H9 (cell line): ENCODE results near the gene PRR36. TPM values are rescaled to one million over a fixed set of nuclear protein-coding genes. Genes with fewer than 3 reads are reported as not detected.

Experiments used
- DNase-seq: peaks from one replicate; pipeline ENCODE4 v3.0.0-alpha.2; 2017
- H2AFZ ChIP-seq: one replicate; pipeline ENCODE4 v1.6.1; 2013; ENCODE audit warnings: mild to moderate bottlenecking, low read length, control low read depth, moderate library complexity
- H2AK5ac ChIP-seq: 2 replicates; pipeline ENCODE4 v1.6.1; 2013; ENCODE audit warnings: low read length, control low read depth, mixed read lengths; ENCODE audit not compliant: insufficient read length
- H2BK120ac ChIP-seq: one replicate; pipeline ENCODE4 v1.6.1; 2013; ENCODE audit warnings: low read depth, mild to moderate bottlenecking, low read length, control low read depth, inconsistent platforms; ENCODE audit not compliant: poor library complexity, severe bottlenecking
- H2BK12ac ChIP-seq: 2 replicates; pipeline ENCODE4 v1.6.1; 2013; ENCODE audit warnings: low read length, control low read depth, mixed read lengths, low read depth; ENCODE audit not compliant: insufficient read length
- H2BK15ac ChIP-seq: 2 replicates; pipeline ENCODE4 v1.6.1; 2013; ENCODE audit warnings: low read depth, low read length, control low read depth
- H2BK20ac ChIP-seq: one replicate; pipeline ENCODE4 v1.6.1; 2013; ENCODE audit warnings: low read depth, mild to moderate bottlenecking, low read length, control low read depth, inconsistent platforms; ENCODE audit not compliant: poor library complexity, severe bottlenecking
- H2BK5ac ChIP-seq: 2 replicates; pipeline ENCODE4 v1.6.1; 2013; ENCODE audit warnings: low read length, control low read depth, mixed read lengths; ENCODE audit not compliant: insufficient read length
- H3K14ac ChIP-seq: 2 replicates; pipeline ENCODE4 v1.6.1; 2013; ENCODE audit warnings: low read length, control low read depth; ENCODE audit not compliant: insufficient read depth
- H3K18ac ChIP-seq: 2 replicates; pipeline ENCODE4 v1.6.1; 2013; ENCODE audit warnings: low read depth, mild to moderate bottlenecking, mixed read lengths, low read length, control low read depth; ENCODE audit not compliant: insufficient read length
- H3K23ac ChIP-seq: 2 replicates; pipeline ENCODE4 v1.6.1; 2013; ENCODE audit warnings: low read length, control low read depth, mixed read lengths, low read depth; ENCODE audit not compliant: insufficient read length
- H3K23me2 ChIP-seq: 2 replicates; pipeline ENCODE4 v1.6.1; 2013; ENCODE audit warnings: low read depth, mild to moderate bottlenecking, mixed read lengths, low read length, control low read depth; ENCODE audit not compliant: insufficient read length, poor library complexity, severe bottlenecking
- H3K27ac ChIP-seq: 2 replicates; pipeline ENCODE4 v1.5.1; 2013; ENCODE audit warnings: low read length, control low read depth, mixed read lengths, low read depth; ENCODE audit not compliant: insufficient read length
- H3K27me3 ChIP-seq: 2 replicates; pipeline ENCODE4 v1.6.1; 2013; ENCODE audit warnings: low read length, control low read depth, inconsistent platforms; ENCODE audit not compliant: insufficient read depth
- H3K4ac ChIP-seq: 2 replicates; pipeline ENCODE4 v1.6.1; 2013; ENCODE audit warnings: low read depth, mild to moderate bottlenecking, control low read depth, inconsistent platforms, low read length, moderate library complexity
- H3K4me1 ChIP-seq: 2 replicates; pipeline ENCODE4 v1.6.1; 2013; ENCODE audit warnings: low read length, control low read depth, inconsistent platforms; ENCODE audit not compliant: insufficient read depth
- H3K4me2 ChIP-seq: 2 replicates; pipeline ENCODE4 v1.6.1; 2013; ENCODE audit warnings: low read length, control low read depth, mixed read lengths; ENCODE audit not compliant: insufficient read length, insufficient read depth
- H3K56ac ChIP-seq: 2 replicates; pipeline ENCODE4 v1.6.1; 2013; ENCODE audit warnings: low read depth, mild to moderate bottlenecking, mixed read lengths, low read length, control low read depth; ENCODE audit not compliant: insufficient read length
- H3K79me1 ChIP-seq: 2 replicates; pipeline ENCODE4 v1.6.1; 2013; ENCODE audit warnings: low read depth, mild to moderate bottlenecking, moderate library complexity, low read length, control low read depth, inconsistent platforms; ENCODE audit not compliant: insufficient read depth, poor library complexity, severe bottlenecking
- H3K79me2 ChIP-seq: 2 replicates; pipeline ENCODE4 v1.6.1; 2013; ENCODE audit warnings: low read length, control low read depth, inconsistent platforms; ENCODE audit not compliant: insufficient read depth
- H3K9ac ChIP-seq: 2 replicates; pipeline ENCODE4 v1.6.1; 2013; ENCODE audit warnings: low read length, control low read depth, mixed read lengths; ENCODE audit not compliant: insufficient read length; ENCODE audit errors: extremely low read depth
- H3K9me3 ChIP-seq: one replicate; pipeline ENCODE4 v1.6.1; 2013; ENCODE audit warnings: low read depth, low read length, inconsistent platforms; ENCODE audit not compliant: control insufficient read depth
- H3T11ph ChIP-seq: one replicate; pipeline ENCODE4 v1.6.1; 2013; ENCODE audit warnings: mild to moderate bottlenecking, low read length, control low read depth, inconsistent platforms
- H4K20me1 ChIP-seq: one replicate; pipeline ENCODE4 v1.6.1; 2013; ENCODE audit not compliant: control insufficient read depth, insufficient read length, insufficient read depth
- H4K5ac ChIP-seq: 2 replicates; pipeline ENCODE4 v1.6.1; 2013; ENCODE audit warnings: low read depth, mild to moderate bottlenecking, mixed read lengths, low read length, control low read depth; ENCODE audit not compliant: insufficient read length
- H4K8ac ChIP-seq: replicated peaks from 2 replicates; pipeline ENCODE4 v1.6.1; 2013; ENCODE audit warnings: low read length, control low read depth, mixed read lengths, low read depth; ENCODE audit not compliant: insufficient read length
- H4K91ac ChIP-seq: 2 replicates; pipeline ENCODE4 v1.6.1; 2013; ENCODE audit warnings: low read depth, mild to moderate bottlenecking, moderate library complexity, mixed read lengths, low read length, control low read depth; ENCODE audit not compliant: insufficient read length
- H3K27ac Mint-ChIP-seq, 3 experiments: 2 replicates in 2 of 3; 3 replicates in 1 of 3; pipeline ENCODE4 v1.8.0; 2020 to 2021; ENCODE audit warnings: mixed read lengths in 3 of 3, mild to moderate bottlenecking in 1 of 3, moderate library complexity in 1 of 3
- H3K27me3 Mint-ChIP-seq: 2 replicates; pipeline ENCODE4 v1.8.0; 2021; ENCODE audit warnings: low read depth, mild to moderate bottlenecking, moderate library complexity, mixed read lengths
- H3K36me3 Mint-ChIP-seq, 3 experiments: 2 replicates in 2 of 3; 3 replicates in 1 of 3; pipeline ENCODE4 v1.8.0; 2020 to 2021; ENCODE audit warnings: low read depth in 3 of 3, mixed read lengths in 3 of 3; ENCODE audit not compliant: insufficient read depth in 1 of 3
- H3K4me1 Mint-ChIP-seq, 2 experiments: 2 replicates each; pipeline ENCODE4 v1.8.0; 2020; ENCODE audit warnings: mixed read lengths in 2 of 2
- H3K4me3 Mint-ChIP-seq, 2 experiments: 2 replicates in 1 of 2; 3 replicates in 1 of 2; pipeline ENCODE4 v1.8.0; 2020 to 2021; ENCODE audit warnings: mild to moderate bottlenecking in 2 of 2, mixed read lengths in 2 of 2, moderate library complexity in 1 of 2
- H3K9me3 Mint-ChIP-seq, 2 experiments: 2 replicates in 1 of 2; 3 replicates in 1 of 2; pipeline ENCODE4 v1.8.0; 2020; ENCODE audit warnings: mild to moderate bottlenecking in 2 of 2, mixed read lengths in 2 of 2, moderate library complexity in 1 of 2
- CTCF ChIP-seq: fragments of 200-600 bp; sonication (generic); conservative IDR thresholded peaks from 3 replicates; pipeline ENCODE4 v1.8.0; 2021; ENCODE audit warnings: antibody characterized with exemption, mild to moderate bottlenecking
- WGBS: extraction: QIAGEN DNeasy Blood & Tissue Kit; methylation state at CpG from one replicate; pipeline ENCODE4 v1.1.7; 2013; ENCODE audit warnings: missing lambda C conversion rate, low lambda C conversion rate, mixed read lengths; ENCODE audit not compliant: insufficient read length; ENCODE audit errors: extremely low coverage; 5-methylcytosine and 5-hydroxymethylcytosine counted together
- total RNA-seq: library from RNA; stranded (reverse); gene quantifications from 2 replicates; pipeline ENCODE4 v1.2.1, GENCODE V29; 2021

PRR36 gene
- total RNA-seq, 1 experiment from 2014 or later = 20.4 TPM

GRCh38 chr19:7819337-7819736 is 54.9 kb downstream of the PRR36 start:
- H3K79me1 ChIP-seq = no peaks in the 10 kb centered on the region
- no peak for TF ChIP-seq CTCF

More at GRCh38 chr19:7819337-7819736, 54.9 kb downstream of the PRR36 start:
- no peak overlapping the region for H4K8ac ChIP-seq
- Mint-ChIP-seq H3K36me3 (no peaks in the 10 kb centered on the region), H3K4me3 (no peak overlapping the region), H3K27me3 (peaks cover 67% of the 10 kb centered on the region), H3K27ac (no peak overlapping the region), H3K9me3 (peaks cover 3 to 20% of the 10 kb centered on the region in 2 experiments; a peak in 4 of 5 replicates), H3K4me1 (peaks cover 0 to 2% of the 10 kb centered on the region in 2 experiments; a peak in 1 of 4 replicates)
- H3K27ac ChIP-seq = no peak overlapping the region
- no peak overlapping the region for H4K91ac ChIP-seq
- no peak overlapping the region for H3K9ac ChIP-seq
- no peaks in the 10 kb centered on the region for H3K23me2 ChIP-seq
- H3K27me3 ChIP-seq = no peaks in the 10 kb centered on the region; the same call in 1 of the 2 replicates
- no peaks in the 10 kb centered on the region for H3K79me2 ChIP-seq
- peaks cover 7% of the 10 kb centered on the region for H3K9me3 ChIP-seq
- H3K4ac ChIP-seq = no peak overlapping the region
- WGBS = no CpG with 5 or more reads among the region's 2 CpGs
- H2AFZ ChIP-seq = no peak overlapping the region
- H4K5ac ChIP-seq = no peak overlapping the region
- H3K18ac ChIP-seq = no peak overlapping the region
- H3K23ac ChIP-seq = no peak overlapping the region
- H2AK5ac ChIP-seq = no peak overlapping the region
- no peak overlapping the region for H2BK12ac ChIP-seq
- H3K14ac ChIP-seq = no peak overlapping the region
- no peak overlapping the region for H3T11ph ChIP-seq
- no peak overlapping the region for H2BK5ac ChIP-seq
- H3K4me2 ChIP-seq = no peak overlapping the region
- no peak for DNase-seq
- no peak overlapping the region for H2BK20ac ChIP-seq
- no peak overlapping the region for H2BK15ac ChIP-seq
- no peaks in the 10 kb centered on the region for H3K4me1 ChIP-seq
- no peak overlapping the region for H3K56ac ChIP-seq
- H2BK120ac ChIP-seq = no peak overlapping the region
- no peaks in the 10 kb centered on the region for H4K20me1 ChIP-seq
